HEK293 (cell line): ENCODE data around the gene RNPEP.

Experiments
- CTCF ChIP-seq: fragments of 450-650 bp; formaldehyde crosslinking; IDR thresholded peaks from 2 replicates; pipeline ENCODE4 v1.5.1; 2016; ENCODE audit warnings: missing biosample characterization, missing genetic modification characterization
- ZNF175 ChIP-seq: fragments of 450-650 bp; formaldehyde crosslinking; IDR thresholded peaks from 2 replicates; pipeline ENCODE4 v1.5.1; 2016; ENCODE audit warnings: missing biosample characterization, missing genetic modification characterization
- ZNF274 ChIP-seq, 2 experiments: fragments of 200-500 bp in 1 of 2; fragments of 450-650 bp in 1 of 2; sonication (Bioruptor generic) in 1 of 2; formaldehyde crosslinking in 1 of 2; IDR thresholded peaks; 2 replicates each; pipeline versions ENCODE4 v1.5.1 to v1.6.1; 2014 to 2016; ENCODE audit warnings: borderline replicate concordance in 1 of 2, inconsistent platforms in 1 of 2, low read length in 1 of 2, missing biosample characterization in 1 of 2, missing genetic modification characterization in 1 of 2

GRCh38 chr1:201954263-201955008, 28.0 kb upstream of the RNPEP start:
- TF ChIP-seq ZNF274 (IDR thresholded peaks at IDR 0.05; ENCODE audit: low read length): no peak
- no peak for TF ChIP-seq ZNF274 (tag by site-specific recombination; IDR thresholded peaks at IDR 0.05; ENCODE audit: borderline replicate concordance)
- TF ChIP-seq CTCF: no peak
- no peak for TF ChIP-seq ZNF175 (tag by site-specific recombination)
